H9 (cell line): ENCODE results near the gene PRG2. TPM values are rescaled to one million over a fixed set of nuclear protein-coding genes. Genes with fewer than 3 reads are reported as not detected.

ENCODE experiments used
- DNase-seq: peaks from one replicate; pipeline ENCODE4 v3.0.0-alpha.2; 2017
- H2AFZ ChIP-seq: one replicate; pipeline ENCODE4 v1.6.1; 2013; ENCODE audit warnings: mild to moderate bottlenecking, low read length, control low read depth, moderate library complexity
- H2AK5ac ChIP-seq: 2 replicates; pipeline ENCODE4 v1.6.1; 2013; ENCODE audit warnings: low read length, control low read depth, mixed read lengths; ENCODE audit not compliant: insufficient read length
- H2BK120ac ChIP-seq: one replicate; pipeline ENCODE4 v1.6.1; 2013; ENCODE audit warnings: low read depth, mild to moderate bottlenecking, low read length, control low read depth, inconsistent platforms; ENCODE audit not compliant: poor library complexity, severe bottlenecking
- H2BK12ac ChIP-seq: 2 replicates; pipeline ENCODE4 v1.6.1; 2013; ENCODE audit warnings: low read length, control low read depth, mixed read lengths, low read depth; ENCODE audit not compliant: insufficient read length
- H2BK15ac ChIP-seq: 2 replicates; pipeline ENCODE4 v1.6.1; 2013; ENCODE audit warnings: low read depth, low read length, control low read depth
- H2BK20ac ChIP-seq: one replicate; pipeline ENCODE4 v1.6.1; 2013; ENCODE audit warnings: low read depth, mild to moderate bottlenecking, low read length, control low read depth, inconsistent platforms; ENCODE audit not compliant: poor library complexity, severe bottlenecking
- H2BK5ac ChIP-seq: 2 replicates; pipeline ENCODE4 v1.6.1; 2013; ENCODE audit warnings: low read length, control low read depth, mixed read lengths; ENCODE audit not compliant: insufficient read length
- H3K14ac ChIP-seq: 2 replicates; pipeline ENCODE4 v1.6.1; 2013; ENCODE audit warnings: low read length, control low read depth; ENCODE audit not compliant: insufficient read depth
- H3K18ac ChIP-seq: 2 replicates; pipeline ENCODE4 v1.6.1; 2013; ENCODE audit warnings: low read depth, mild to moderate bottlenecking, mixed read lengths, low read length, control low read depth; ENCODE audit not compliant: insufficient read length
- H3K23ac ChIP-seq: 2 replicates; pipeline ENCODE4 v1.6.1; 2013; ENCODE audit warnings: low read length, control low read depth, mixed read lengths, low read depth; ENCODE audit not compliant: insufficient read length
- H3K23me2 ChIP-seq: 2 replicates; pipeline ENCODE4 v1.6.1; 2013; ENCODE audit warnings: low read depth, mild to moderate bottlenecking, mixed read lengths, low read length, control low read depth; ENCODE audit not compliant: insufficient read length, poor library complexity, severe bottlenecking
- H3K27ac ChIP-seq: 2 replicates; pipeline ENCODE4 v1.5.1; 2013; ENCODE audit warnings: low read length, control low read depth, mixed read lengths, low read depth; ENCODE audit not compliant: insufficient read length
- H3K27me3 ChIP-seq: 2 replicates; pipeline ENCODE4 v1.6.1; 2013; ENCODE audit warnings: low read length, control low read depth, inconsistent platforms; ENCODE audit not compliant: insufficient read depth
- H3K4ac ChIP-seq: 2 replicates; pipeline ENCODE4 v1.6.1; 2013; ENCODE audit warnings: low read depth, mild to moderate bottlenecking, control low read depth, inconsistent platforms, low read length, moderate library complexity
- H3K4me1 ChIP-seq: 2 replicates; pipeline ENCODE4 v1.6.1; 2013; ENCODE audit warnings: low read length, control low read depth, inconsistent platforms; ENCODE audit not compliant: insufficient read depth
- H3K4me2 ChIP-seq: 2 replicates; pipeline ENCODE4 v1.6.1; 2013; ENCODE audit warnings: low read length, control low read depth, mixed read lengths; ENCODE audit not compliant: insufficient read length, insufficient read depth
- H3K56ac ChIP-seq: 2 replicates; pipeline ENCODE4 v1.6.1; 2013; ENCODE audit warnings: low read depth, mild to moderate bottlenecking, mixed read lengths, low read length, control low read depth; ENCODE audit not compliant: insufficient read length
- H3K79me1 ChIP-seq: 2 replicates; pipeline ENCODE4 v1.6.1; 2013; ENCODE audit warnings: low read depth, mild to moderate bottlenecking, moderate library complexity, low read length, control low read depth, inconsistent platforms; ENCODE audit not compliant: insufficient read depth, poor library complexity, severe bottlenecking
- H3K79me2 ChIP-seq: 2 replicates; pipeline ENCODE4 v1.6.1; 2013; ENCODE audit warnings: low read length, control low read depth, inconsistent platforms; ENCODE audit not compliant: insufficient read depth
- H3K9ac ChIP-seq: 2 replicates; pipeline ENCODE4 v1.6.1; 2013; ENCODE audit warnings: low read length, control low read depth, mixed read lengths; ENCODE audit not compliant: insufficient read length; ENCODE audit errors: extremely low read depth
- H3K9me3 ChIP-seq: one replicate; pipeline ENCODE4 v1.6.1; 2013; ENCODE audit warnings: low read depth, low read length, inconsistent platforms; ENCODE audit not compliant: control insufficient read depth
- H3T11ph ChIP-seq: one replicate; pipeline ENCODE4 v1.6.1; 2013; ENCODE audit warnings: mild to moderate bottlenecking, low read length, control low read depth, inconsistent platforms
- H4K20me1 ChIP-seq: one replicate; pipeline ENCODE4 v1.6.1; 2013; ENCODE audit not compliant: control insufficient read depth, insufficient read length, insufficient read depth
- H4K5ac ChIP-seq: 2 replicates; pipeline ENCODE4 v1.6.1; 2013; ENCODE audit warnings: low read depth, mild to moderate bottlenecking, mixed read lengths, low read length, control low read depth; ENCODE audit not compliant: insufficient read length
- H4K8ac ChIP-seq: replicated peaks from 2 replicates; pipeline ENCODE4 v1.6.1; 2013; ENCODE audit warnings: low read length, control low read depth, mixed read lengths, low read depth; ENCODE audit not compliant: insufficient read length
- H4K91ac ChIP-seq: 2 replicates; pipeline ENCODE4 v1.6.1; 2013; ENCODE audit warnings: low read depth, mild to moderate bottlenecking, moderate library complexity, mixed read lengths, low read length, control low read depth; ENCODE audit not compliant: insufficient read length
- H3K27ac Mint-ChIP-seq, 3 experiments: 2 replicates in 2 of 3; 3 replicates in 1 of 3; pipeline ENCODE4 v1.8.0; 2020 to 2021; ENCODE audit warnings: mixed read lengths in 3 of 3, mild to moderate bottlenecking in 1 of 3, moderate library complexity in 1 of 3
- H3K27me3 Mint-ChIP-seq: 2 replicates; pipeline ENCODE4 v1.8.0; 2021; ENCODE audit warnings: low read depth, mild to moderate bottlenecking, moderate library complexity, mixed read lengths
- H3K36me3 Mint-ChIP-seq, 3 experiments: 2 replicates in 2 of 3; 3 replicates in 1 of 3; pipeline ENCODE4 v1.8.0; 2020 to 2021; ENCODE audit warnings: low read depth in 3 of 3, mixed read lengths in 3 of 3; ENCODE audit not compliant: insufficient read depth in 1 of 3
- H3K4me1 Mint-ChIP-seq, 2 experiments: 2 replicates each; pipeline ENCODE4 v1.8.0; 2020; ENCODE audit warnings: mixed read lengths in 2 of 2
- H3K4me3 Mint-ChIP-seq, 2 experiments: 2 replicates in 1 of 2; 3 replicates in 1 of 2; pipeline ENCODE4 v1.8.0; 2020 to 2021; ENCODE audit warnings: mild to moderate bottlenecking in 2 of 2, mixed read lengths in 2 of 2, moderate library complexity in 1 of 2
- H3K9me3 Mint-ChIP-seq, 2 experiments: 2 replicates in 1 of 2; 3 replicates in 1 of 2; pipeline ENCODE4 v1.8.0; 2020; ENCODE audit warnings: mild to moderate bottlenecking in 2 of 2, mixed read lengths in 2 of 2, moderate library complexity in 1 of 2
- WGBS: extraction: QIAGEN DNeasy Blood & Tissue Kit; methylation state at CpG from one replicate; pipeline ENCODE4 v1.1.7; 2013; ENCODE audit warnings: missing lambda C conversion rate, low lambda C conversion rate, mixed read lengths; ENCODE audit not compliant: insufficient read length; ENCODE audit errors: extremely low coverage; 5-methylcytosine and 5-hydroxymethylcytosine counted together
- total RNA-seq: library from RNA; stranded (reverse); gene quantifications from 2 replicates; pipeline ENCODE4 v1.2.1, GENCODE V29; 2021
- TF ChIP-seq, protein P1 (sequence below): fragments of 200-600 bp; sonication (generic); conservative IDR thresholded peaks from 3 replicates; pipeline ENCODE4 v1.8.0; 2021; ENCODE audit warnings: antibody characterized with exemption, mild to moderate bottlenecking

The PRG2 gene
- total RNA-seq, 1 experiment from 2014 or later, result not detected

DNA sequence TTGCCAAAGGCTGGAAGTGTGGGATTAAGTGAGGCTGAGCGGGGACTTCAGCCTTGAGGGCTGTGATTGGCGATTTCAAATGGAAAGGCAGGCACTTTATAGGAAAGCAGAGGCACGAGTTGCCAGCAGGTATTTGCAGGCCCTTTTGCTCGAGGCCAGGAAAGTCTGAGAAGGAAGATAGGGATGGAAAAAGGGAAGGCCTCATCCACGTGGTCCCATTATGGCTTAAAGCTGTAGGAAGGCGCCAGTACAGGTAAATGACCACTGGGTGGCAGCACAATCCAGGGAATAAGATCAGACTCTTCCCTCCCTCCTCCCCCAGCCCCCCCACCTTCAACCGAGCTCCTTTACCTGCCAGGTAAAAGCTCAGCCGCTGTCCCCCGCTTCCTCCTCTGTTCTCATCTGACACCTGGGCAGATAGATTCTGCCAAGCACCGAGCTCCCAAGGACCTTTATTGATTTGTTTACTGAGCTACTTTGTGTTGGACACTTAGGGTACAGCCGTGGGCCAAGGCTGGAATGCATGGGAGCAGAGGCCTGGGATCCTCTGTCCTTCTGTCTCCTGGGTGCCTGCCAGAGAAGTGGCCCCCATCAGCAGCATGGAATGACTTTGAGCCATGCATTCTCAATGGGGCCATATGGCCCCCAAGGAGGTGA lies 44.8 kb downstream of the PRG2 start:
- H3K27ac ChIP-seq, result no peak overlapping the region
- no peaks in the 10 kb centered on the region for H3K79me1 ChIP-seq
- no peak overlapping the region for H3K14ac ChIP-seq
- Mint-ChIP-seq H3K4me1 (peaks cover 28 to 43% of the 10 kb centered on the region in 2 experiments), H3K27ac (peak overlapping the region in 2 of 3 experiments; percentile 52 to 92; a peak in 3 of 7 replicates), H3K36me3 (no peaks in the 10 kb centered on the region; a peak in 1 of 7 replicates), H3K4me3 (peak overlapping the region in 1 of 2 experiments; percentile 7; a peak in 2 of 5 replicates), H3K9me3 (peaks cover 0 to 2% of the 10 kb centered on the region in 2 experiments; a peak in 2 of 5 replicates), H3K27me3 (peaks cover 39% of the 10 kb centered on the region)
- DNase-seq, result peak; percentile 86
- H3K23ac ChIP-seq, result no peak overlapping the region
- TF ChIP-seq, protein P1, sequence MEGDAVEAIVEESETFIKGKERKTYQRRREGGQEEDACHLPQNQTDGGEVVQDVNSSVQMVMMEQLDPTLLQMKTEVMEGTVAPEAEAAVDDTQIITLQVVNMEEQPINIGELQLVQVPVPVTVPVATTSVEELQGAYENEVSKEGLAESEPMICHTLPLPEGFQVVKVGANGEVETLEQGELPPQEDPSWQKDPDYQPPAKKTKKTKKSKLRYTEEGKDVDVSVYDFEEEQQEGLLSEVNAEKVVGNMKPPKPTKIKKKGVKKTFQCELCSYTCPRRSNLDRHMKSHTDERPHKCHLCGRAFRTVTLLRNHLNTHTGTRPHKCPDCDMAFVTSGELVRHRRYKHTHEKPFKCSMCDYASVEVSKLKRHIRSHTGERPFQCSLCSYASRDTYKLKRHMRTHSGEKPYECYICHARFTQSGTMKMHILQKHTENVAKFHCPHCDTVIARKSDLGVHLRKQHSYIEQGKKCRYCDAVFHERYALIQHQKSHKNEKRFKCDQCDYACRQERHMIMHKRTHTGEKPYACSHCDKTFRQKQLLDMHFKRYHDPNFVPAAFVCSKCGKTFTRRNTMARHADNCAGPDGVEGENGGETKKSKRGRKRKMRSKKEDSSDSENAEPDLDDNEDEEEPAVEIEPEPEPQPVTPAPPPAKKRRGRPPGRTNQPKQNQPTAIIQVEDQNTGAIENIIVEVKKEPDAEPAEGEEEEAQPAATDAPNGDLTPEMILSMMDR, result peak; percentile 89
- H2BK15ac ChIP-seq, result no peak overlapping the region
- no peak overlapping the region for H4K91ac ChIP-seq
- H4K8ac ChIP-seq, result no peak overlapping the region
- no peak overlapping the region for H3K4ac ChIP-seq
- H3T11ph ChIP-seq, result no peak overlapping the region
- no peak overlapping the region for H2AK5ac ChIP-seq
- no peak overlapping the region for H2BK120ac ChIP-seq
- no CpG with 5 or more reads among the region's 11 CpGs for WGBS
- H4K5ac ChIP-seq, result no peak overlapping the region
- no peak overlapping the region for H3K56ac ChIP-seq
- H3K27me3 ChIP-seq, result no peaks in the 10 kb centered on the region
- peak overlapping the region; percentile 63 for H2AFZ ChIP-seq
- no peaks in the 10 kb centered on the region for H3K4me1 ChIP-seq
- no peak overlapping the region for H3K18ac ChIP-seq
- H3K4me2 ChIP-seq, result no peak overlapping the region
- H4K20me1 ChIP-seq, result no peaks in the 10 kb centered on the region
- no peak overlapping the region for H2BK5ac ChIP-seq
- H3K79me2 ChIP-seq, result no peaks in the 10 kb centered on the region
- no peak overlapping the region for H2BK12ac ChIP-seq
- no peak overlapping the region for H2BK20ac ChIP-seq
- H3K23me2 ChIP-seq, result peaks cover 5% of the 10 kb centered on the region
- no peak overlapping the region for H3K9ac ChIP-seq
- H3K9me3 ChIP-seq, result no peaks in the 10 kb centered on the region
